Activated CD8-positive, alpha-beta memory T cell treated with anti-CD3 and anti-CD28 coated beads, Interleukin-2, amount 50 U/mL, for 1 hour (primary cell): Measurements from ENCODE around the gene RABIF.
"Not testable (repeated sequence)": the region's sequence is repeated elsewhere in the genome, so short reads cannot be mapped to it uniquely, and the experiment has no call there.

Experiments used
- DNase-seq: peaks from one replicate; pipeline ENCODE4 v3.0.0-alpha.2; 2020; ENCODE audit errors: extremely low read depth

The RABIF gene

GRCh38 chr1:202834771-202835547, 54.0 kb downstream of the RABIF start:
- no peak for DNase-seq

GRCh38 chr1:202831906-202832305, 57.0 kb downstream of the RABIF start:
- DNase-seq: no peak

- DNase-seq: not testable (repeated sequence)
Measured at GRCh38 chr1:202829223-202829622, 59.7 kb downstream of the RABIF start.
